Measurements from ENCODE around the gene BMS1. TPM values are rescaled to one million over a fixed set of nuclear protein-coding genes. Genes with fewer than 3 reads are reported as not detected.

Gene BMS1
- total RNA-seq, 2 donors from 2014 or later = 15.8 to 26.7 TPM

GRCh38 chr10:42878134-42878820 lies 95.7 kb downstream of the BMS1 start:
- no peak for ATAC-seq (replicated peaks)

GRCh38 chr10:42878821-42879195 lies 96.2 kb downstream of the BMS1 start:
- H3K27ac Mint-ChIP-seq = no peak overlapping the region
- H3K36me3 Mint-ChIP-seq (ENCODE audit: low read depth) = no peaks in the 10 kb centered on the region
- H3K9me3 Mint-ChIP-seq = peaks cover 10% of the 10 kb centered on the region
- no peaks in the 10 kb centered on the region for H3K27me3 Mint-ChIP-seq
- no peak overlapping the region for H3K4me3 Mint-ChIP-seq
- H3K4me1 Mint-ChIP-seq = no peaks in the 10 kb centered on the region
- ATAC-seq (replicated peaks) = no peak

More at GRCh38 chr10:42878134-42878820, 95.7 kb downstream of the BMS1 start:
- no peak overlapping the region for H3K4me3 Mint-ChIP-seq
- H3K27me3 Mint-ChIP-seq = no peaks in the 10 kb centered on the region
- no peak overlapping the region for H3K27ac Mint-ChIP-seq
- no peaks in the 10 kb centered on the region for H3K4me1 Mint-ChIP-seq
- H3K36me3 Mint-ChIP-seq (ENCODE audit: low read depth) = no peaks in the 10 kb centered on the region
- peaks cover 10% of the 10 kb centered on the region for H3K9me3 Mint-ChIP-seq

- no peaks in the 10 kb centered on the region for H3K36me3 Mint-ChIP-seq (ENCODE audit: low read depth)
- H3K27me3 Mint-ChIP-seq = no peaks in the 10 kb centered on the region
- no peak for ATAC-seq (replicated peaks)
- H3K27ac Mint-ChIP-seq = no peak overlapping the region
- peaks cover 10% of the 10 kb centered on the region for H3K9me3 Mint-ChIP-seq
- no peaks in the 10 kb centered on the region for H3K4me1 Mint-ChIP-seq
- no peak overlapping the region for H3K4me3 Mint-ChIP-seq
Observed at GRCh38 chr10:42879380-42880254, 97.0 kb downstream of the BMS1 start.

DNA sequence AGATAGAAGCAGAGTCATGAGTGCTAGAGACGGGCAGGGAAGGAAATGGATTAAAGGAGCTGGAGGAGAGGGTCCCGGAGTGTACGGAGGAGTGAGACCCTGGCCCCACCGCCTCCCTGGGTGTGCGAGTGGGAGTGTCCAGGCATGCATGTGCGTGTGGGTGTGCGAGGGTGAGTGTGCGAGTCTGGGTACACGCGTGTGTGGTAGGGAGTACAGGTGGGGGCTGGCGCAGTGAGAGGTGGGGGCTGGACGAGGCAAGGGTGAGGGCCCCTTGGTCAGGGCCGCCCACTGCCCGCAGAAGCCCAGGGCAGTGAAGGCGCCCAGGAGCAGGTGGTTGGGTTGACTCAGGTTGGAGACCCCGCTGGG lies 97.6 kb downstream of the BMS1 start:
- Mint-ChIP-seq H3K27ac (no peak overlapping the region), H3K9me3 (peaks cover 10% of the 10 kb centered on the region), H3K4me1 (no peaks in the 10 kb centered on the region), H3K4me3 (no peak overlapping the region), H3K27me3 (no peaks in the 10 kb centered on the region), H3K36me3 (ENCODE audit: low read depth) (no peaks in the 10 kb centered on the region)
- no peak for ATAC-seq (replicated peaks)

DNA sequence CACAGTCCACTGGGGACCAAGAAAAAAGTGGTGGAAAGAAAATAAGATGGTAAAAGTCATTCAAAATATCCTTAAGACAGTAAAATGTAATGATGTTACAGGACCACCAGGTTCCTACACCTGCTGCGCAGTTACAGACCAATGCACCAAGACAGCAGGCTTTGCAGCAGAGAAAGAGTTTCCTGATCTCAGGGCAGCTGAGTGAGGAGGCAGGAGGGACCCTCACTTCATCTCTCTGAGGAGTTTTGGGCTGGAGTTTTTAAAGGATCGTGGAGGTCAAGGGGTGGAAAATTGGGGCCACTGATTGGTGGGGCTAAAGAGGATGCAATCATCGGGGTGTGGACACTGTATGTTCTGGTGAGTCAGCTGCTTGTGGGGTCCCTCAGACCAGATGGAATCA lies 100.0 kb downstream of the BMS1 start:
- peaks cover 10% of the 10 kb centered on the region for H3K9me3 Mint-ChIP-seq

More for the DNA sequence above, 100.0 kb downstream of the BMS1 start:
- Mint-ChIP-seq H3K4me1 (no peaks in the 10 kb centered on the region), H3K36me3 (ENCODE audit: low read depth) (no peaks in the 10 kb centered on the region), H3K27me3 (no peaks in the 10 kb centered on the region), H3K27ac (no peak overlapping the region), H3K4me3 (no peak overlapping the region)
- no peak for ATAC-seq (replicated peaks)

Other genes starting within 250 kb of the BMS1 start
- gene ZNF33B, start 144.2 kb upstream of the BMS1 start, total RNA-seq = 10 to 100 TPM in 1 of 2 donors, 1 to 10 TPM in 1; 8.2 to 18.9 TPM

Data from activated T-helper 17 cell treated with anti-CD3 and anti-CD28 coated beads, Interleukin-2, amount 50 U/mL, for 72 hours (primary cell).